Glomerular visceral epithelial cell (primary cell): Measurements from ENCODE around the gene SLC19A1.

ENCODE experiments used
- DNase-seq: peaks from one replicate; pipeline ENCODE4 v3.0.0-alpha.2; 2016; ENCODE audit errors: extremely low spot score

The SLC19A1 gene

DNA sequence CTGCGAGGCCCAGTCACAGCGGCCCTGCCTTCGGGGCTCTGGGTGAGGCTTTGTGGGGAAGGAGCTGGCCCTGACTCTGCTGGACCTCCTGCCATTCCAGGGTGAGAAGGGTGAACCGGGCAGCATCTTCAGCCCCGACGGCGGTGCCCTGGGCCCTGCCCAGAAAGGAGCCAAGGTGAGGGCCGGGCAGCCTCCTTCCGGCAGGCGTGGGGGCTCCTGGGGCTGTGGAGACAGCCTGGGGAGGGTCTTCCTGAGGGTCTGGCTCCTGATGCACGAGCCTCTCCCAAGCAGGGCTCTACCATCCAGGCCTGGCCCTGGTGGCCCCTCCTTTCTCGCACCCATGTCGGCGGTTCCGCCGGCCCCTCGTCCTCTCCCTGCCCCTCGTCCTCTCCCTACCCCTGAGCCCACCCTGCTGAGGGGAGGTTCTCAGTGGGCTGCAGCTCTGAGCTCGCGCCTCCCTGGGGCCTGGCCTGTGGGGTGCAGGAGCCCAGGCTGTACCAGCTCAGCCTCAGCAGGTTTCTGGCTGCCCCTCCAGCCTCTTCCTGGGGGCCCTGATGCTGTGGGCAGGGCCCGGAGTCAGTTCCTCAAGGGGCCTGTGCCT is 48.7 kb downstream of the SLC19A1 start:
- no peak for DNase-seq

DNA sequence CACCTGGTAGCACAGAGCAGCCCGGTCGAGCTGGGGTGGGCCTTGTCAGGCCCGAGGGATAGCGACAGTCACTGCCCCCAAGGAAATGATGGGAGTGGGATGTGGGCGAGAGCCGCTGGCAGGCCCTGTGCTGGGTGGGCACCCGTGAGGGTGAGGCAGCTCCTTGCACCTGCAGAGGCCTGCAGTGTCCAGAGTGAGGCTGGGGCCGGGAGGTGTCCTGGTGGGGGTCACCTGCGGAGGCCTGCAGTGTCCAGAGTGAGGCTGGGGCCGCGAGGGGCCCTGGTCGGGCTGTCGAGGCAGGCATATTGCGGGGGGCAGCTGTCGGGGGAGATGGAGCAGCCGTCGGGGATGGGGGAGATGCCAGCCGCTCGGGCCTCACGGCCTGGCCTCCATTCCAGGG is 49.5 kb downstream of the SLC19A1 start:
- no peak for DNase-seq

GRCh38 chr21:45491623-45492022 is 50.6 kb downstream of the SLC19A1 start:
- DNase-seq: no peak

DNA sequence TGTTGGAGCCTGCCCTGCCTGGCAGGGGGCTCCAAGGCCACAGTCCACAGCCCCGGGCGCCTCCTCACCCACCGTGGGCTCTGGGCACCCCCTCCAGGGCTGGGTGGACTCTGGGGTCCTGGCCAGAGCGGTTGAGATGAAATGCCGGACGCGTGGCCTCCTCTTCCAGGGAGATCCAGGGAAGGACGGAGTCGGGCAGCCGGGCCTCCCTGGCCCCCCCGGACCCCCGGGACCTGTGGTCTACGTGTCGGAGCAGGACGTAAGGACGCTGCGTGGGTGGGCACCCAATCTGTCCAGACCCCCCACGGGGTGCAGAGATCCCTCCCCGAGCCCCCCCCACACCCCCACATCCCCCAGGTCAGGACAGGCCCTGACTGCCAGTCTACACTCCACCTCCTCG is 51.2 kb downstream of the SLC19A1 start:
- no peak for DNase-seq

GRCh38 chr21:45490049-45490731 is 52.0 kb downstream of the SLC19A1 start:
- no peak for DNase-seq

GRCh38 chr21:45489722-45489982 is 52.6 kb downstream of the SLC19A1 start:
- DNase-seq: no peak

DNA sequence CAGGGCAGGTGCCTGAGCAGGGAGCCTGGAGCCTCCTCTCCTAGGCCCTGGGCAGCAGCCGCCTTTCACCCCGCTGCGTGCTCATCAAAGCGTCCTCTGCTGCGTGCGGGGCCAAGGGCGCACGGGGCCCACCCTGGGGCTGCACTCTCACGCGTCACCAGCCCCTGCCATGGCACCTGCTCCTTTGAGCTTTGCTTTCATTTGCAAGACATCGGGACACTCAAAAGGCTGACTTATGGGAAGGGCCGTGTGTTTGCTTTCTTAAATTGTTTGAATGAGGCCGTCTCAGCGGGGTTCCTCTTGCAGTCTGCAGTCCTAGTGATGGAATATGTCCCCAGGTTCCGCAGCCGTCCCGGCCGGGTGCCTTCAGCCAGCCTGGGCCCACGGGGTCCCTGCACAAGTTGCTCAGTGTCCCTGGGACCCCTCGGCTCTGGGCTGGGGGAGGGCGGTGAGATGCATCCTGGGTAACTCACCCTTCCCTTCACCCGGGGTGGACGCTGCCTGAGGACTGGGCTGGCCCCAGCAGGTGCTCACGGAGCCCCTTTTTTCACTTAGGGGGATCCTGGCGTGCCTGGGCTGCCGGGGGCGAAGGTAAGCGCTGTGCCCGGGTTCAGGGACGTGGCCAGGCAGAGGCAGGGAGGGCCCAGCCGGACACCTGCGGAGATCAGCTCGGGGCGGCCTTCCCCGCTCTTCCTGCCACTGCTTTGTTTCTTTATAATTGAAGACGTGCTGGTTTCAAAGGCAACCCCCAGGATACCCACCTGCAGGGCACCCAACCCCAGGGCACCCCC is 53.1 kb downstream of the SLC19A1 start:
- DNase-seq: no peak

GRCh38 chr21:45487891-45488600 is 54.2 kb downstream of the SLC19A1 start:
- DNase-seq: no peak

GRCh38 chr21:45487161-45487806 is 55.0 kb downstream of the SLC19A1 start:
- DNase-seq: no peak

DNA sequence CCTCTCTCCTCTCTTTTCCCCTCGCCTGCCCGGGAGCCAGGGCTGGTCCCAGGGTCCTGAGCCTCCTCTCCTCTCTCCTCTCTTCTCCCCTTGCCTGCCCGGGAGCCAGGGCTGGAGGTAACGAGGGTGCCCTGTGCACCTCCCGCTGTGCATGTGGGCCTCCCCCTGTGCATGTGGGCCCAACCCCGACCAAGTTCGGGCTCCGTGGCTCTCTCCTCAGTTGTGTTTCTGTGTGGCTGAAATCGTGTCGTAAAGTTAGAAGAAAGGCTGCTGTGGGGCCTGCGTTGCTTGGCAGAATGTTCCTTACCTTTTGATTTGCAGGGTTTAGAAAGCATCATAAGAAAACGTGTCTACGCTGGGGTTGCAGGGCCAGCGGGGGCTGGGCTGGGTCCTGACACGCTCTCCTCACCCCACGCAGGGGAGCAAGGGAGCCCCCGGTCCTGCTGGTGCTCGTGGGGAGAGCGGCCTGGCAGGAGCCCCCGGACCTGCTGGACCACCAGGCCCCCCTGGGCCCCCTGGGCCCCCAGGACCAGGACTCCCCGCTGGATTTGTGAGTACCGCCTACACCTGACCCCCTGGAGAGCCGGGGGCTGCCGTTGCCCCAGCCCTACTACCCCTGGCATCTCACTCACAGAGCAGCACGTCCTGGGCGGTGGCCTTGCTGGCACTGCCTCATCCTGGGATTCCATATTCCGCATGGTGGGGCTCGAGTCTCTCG is 55.6 kb downstream of the SLC19A1 start:
- no peak for DNase-seq

GRCh38 chr21:45485686-45486442 is 56.4 kb downstream of the SLC19A1 start:
- no peak for DNase-seq

DNA sequence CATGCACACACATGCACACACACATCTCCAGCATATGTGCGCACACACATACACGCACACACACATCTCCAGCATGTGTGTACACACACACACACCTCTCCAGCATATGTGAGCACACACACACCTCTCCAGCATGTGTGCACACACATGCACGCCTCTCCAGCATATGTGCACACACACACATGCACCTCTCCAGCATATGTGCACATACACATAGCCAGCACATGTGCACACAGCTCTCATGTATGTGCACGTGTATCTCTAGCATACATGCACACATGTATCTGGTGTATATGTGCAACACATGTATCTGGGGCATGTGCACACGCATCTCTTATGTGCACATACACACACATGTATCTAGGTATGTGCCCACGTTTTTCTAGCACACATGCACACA is 57.9 kb downstream of the SLC19A1 start:
- DNase-seq: no peak

- no peak for DNase-seq
Measured at GRCh38 chr21:45482899-45483821, 59.1 kb downstream of the SLC19A1 start.

- DNase-seq: no peak
Measured at GRCh38 chr21:45481977-45482898, 60.0 kb downstream of the SLC19A1 start.

DNA sequence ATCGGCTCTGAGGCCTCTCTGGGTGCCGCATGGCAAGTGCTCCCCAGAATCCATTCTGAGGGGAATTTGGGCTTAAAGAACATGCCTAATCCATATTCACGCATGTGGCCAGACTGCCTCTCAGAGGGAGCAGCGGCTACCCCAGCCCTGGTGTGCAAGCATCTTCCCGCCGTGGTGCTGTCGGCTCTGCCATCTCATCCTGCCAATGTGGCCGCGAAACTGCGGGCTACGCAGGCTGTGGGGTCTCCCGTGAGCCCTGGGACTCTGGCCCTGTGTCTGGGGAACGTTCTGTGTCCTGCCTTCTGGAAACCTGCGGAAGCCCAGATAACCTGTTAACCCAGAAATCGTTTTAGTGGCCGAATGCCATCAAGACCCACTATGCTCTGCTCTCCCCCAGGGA is 60.7 kb downstream of the SLC19A1 start:
- no peak for DNase-seq

DNA sequence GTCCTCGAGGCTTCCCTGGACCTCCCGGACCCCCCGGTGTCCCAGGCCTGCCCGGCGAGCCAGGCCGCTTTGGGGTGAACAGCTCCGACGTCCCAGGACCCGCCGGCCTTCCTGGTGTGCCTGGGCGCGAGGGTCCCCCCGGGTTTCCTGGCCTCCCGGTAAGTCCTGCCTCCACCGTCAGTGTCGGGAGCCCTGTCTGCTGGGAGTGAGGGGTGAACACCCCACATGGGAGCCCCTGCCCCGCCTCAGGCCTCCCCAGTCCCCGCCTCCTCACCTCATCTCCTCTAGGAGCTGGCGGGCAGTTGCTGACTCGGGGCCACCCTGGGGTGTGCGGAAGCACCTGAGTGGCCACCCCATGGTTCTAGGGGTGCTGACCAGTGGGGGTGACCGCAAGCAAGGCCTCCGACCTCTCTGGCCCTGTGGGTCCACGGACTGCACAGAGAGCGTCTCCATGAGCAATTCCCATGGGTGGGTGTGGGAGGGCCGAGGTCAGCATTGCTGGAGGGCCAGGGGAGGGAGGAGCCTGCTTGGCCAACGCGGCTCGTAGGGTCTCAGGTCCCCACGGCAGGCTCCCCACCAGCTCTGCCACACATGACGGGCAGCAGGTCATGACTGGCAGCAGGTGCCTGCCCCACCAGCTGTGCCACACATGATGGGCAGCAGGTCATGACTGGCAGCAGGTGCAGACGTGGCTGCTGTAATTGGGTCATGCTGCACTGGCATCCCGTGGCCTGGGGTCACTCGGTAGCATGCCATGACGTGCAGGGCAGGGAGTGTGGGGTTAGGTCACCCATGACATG is 61.3 kb downstream of the SLC19A1 start:
- no peak for DNase-seq
